K562 (cell line): ENCODE results near the gene MRPL27. TPM values are rescaled to one million over a fixed set of nuclear protein-coding genes. Genes with fewer than 3 reads are reported as not detected.

Experiments used
- BMI1 ChIP-seq: fragments of 150-350 bp; IDR thresholded peaks from 2 replicates; pipeline ENCODE4 v1.6.1; 2014; ENCODE audit warnings: low read length
- CBX8 ChIP-seq: fragments of 200-600 bp; sonication (generic); IDR thresholded peaks from 2 replicates; pipeline ENCODE4 v1.6.1; 2012; ENCODE audit warnings: borderline replicate concordance, mixed run types, low read depth, mild to moderate bottlenecking, moderate library complexity, mixed read lengths, low read length, control low read depth, inconsistent platforms; ENCODE audit not compliant: poor library complexity, severe bottlenecking; ENCODE audit errors: extremely low read depth
- DIDO1 ChIP-seq: fragments of 450-650 bp; IDR thresholded peaks from 2 replicates; pipeline ENCODE4 v1.6.1; 2016; ENCODE audit warnings: low read depth, missing biosample characterization, missing genetic modification characterization
- FOXK2 ChIP-seq, 2 experiments: fragments of 450-650 bp; IDR thresholded peaks in 1 of 2; conservative IDR thresholded peaks in 1 of 2; 2 replicates each; pipeline ENCODE4 v1.6.1; 2016; ENCODE audit warnings: low read depth in 2 of 2, mild to moderate bottlenecking in 1 of 2
- GABPB2 ChIP-seq: fragments of 250-450 bp; sonication (Bioruptor Pico); conservative IDR thresholded peaks from 2 replicates; pipeline ENCODE4 v1.5.1; 2021; ENCODE audit warnings: mild to moderate bottlenecking
- HBP1 ChIP-seq: fragments of 450-650 bp; formaldehyde crosslinking; IDR thresholded peaks from 2 replicates; pipeline ENCODE4 v1.4.0; 2022; ENCODE audit warnings: missing genetic modification characterization
- JUND ChIP-seq, 2 experiments: IDR thresholded peaks; 2 replicates in 1 of 2; 3 replicates in 1 of 2; pipeline ENCODE4 v1.6.1; 2011; ENCODE audit warnings: borderline replicate concordance in 2 of 2, low read depth in 2 of 2, low read length in 2 of 2, improper control_type of control experiment in 1 of 2, missing biosample characterization in 1 of 2, missing genetic modification characterization in 1 of 2, missing genetic modification reagents in 1 of 2
- NELFE ChIP-seq: IDR thresholded peaks from 2 replicates; pipeline ENCODE4 v1.6.1; 2011; ENCODE audit warnings: mild to moderate bottlenecking; ENCODE audit not compliant: insufficient read depth, insufficient read length
- SP2 ChIP-seq: IDR thresholded peaks from 2 replicates; pipeline ENCODE4 v1.6.1; 2011; ENCODE audit warnings: mild to moderate bottlenecking, low read depth, low read length, moderate library complexity; ENCODE audit not compliant: poor library complexity, severe bottlenecking; ENCODE audit errors: extremely low read depth
- TBP ChIP-seq: optimal IDR thresholded peaks from 2 replicates; pipeline ENCODE3; 2011; ENCODE audit warnings: low read depth, low read length, improper control_type of control experiment
- TGIF2 ChIP-seq: sonication (generic); formaldehyde crosslinking; IDR thresholded peaks from 2 replicates; pipeline ENCODE4 v1.8.1; 2022; ENCODE audit warnings: mild to moderate bottlenecking, missing genetic modification reagents, moderate library complexity
- THRAP3 ChIP-seq: fragments of 450-650 bp; IDR thresholded peaks from 2 replicates; pipeline ENCODE4 v1.6.1; 2016; ENCODE audit warnings: mild to moderate bottlenecking, inconsistent platforms, borderline replicate concordance
- TSHZ1 ChIP-seq: fragments of 250-450 bp; sonication (Bioruptor Pico); IDR thresholded peaks from 2 replicates; pipeline ENCODE4 v1.4.0; 2020; ENCODE audit warnings: mild to moderate bottlenecking, moderate library complexity
- ZC3H8 ChIP-seq: fragments of 450-650 bp; IDR thresholded peaks from 2 replicates; pipeline ENCODE4 v1.6.1; 2017
- ZFP91 ChIP-seq: sonication (generic); formaldehyde crosslinking; IDR thresholded peaks from 2 replicates; pipeline ENCODE4 v1.8.0; 2022; ENCODE audit warnings: mild to moderate bottlenecking, missing genetic modification reagents
- ZNF23 ChIP-seq: fragments of 250-450 bp; sonication (Bioruptor Pico); IDR thresholded peaks from 2 replicates; pipeline ENCODE4 v1.4.0; 2020; ENCODE audit warnings: mild to moderate bottlenecking
- ZNF444 ChIP-seq: fragments of 250-450 bp; sonication (Bioruptor Pico); IDR thresholded peaks from 2 replicates; pipeline ENCODE4 v1.4.0; 2020; ENCODE audit warnings: mild to moderate bottlenecking, moderate library complexity
- ZNF511 ChIP-seq: sonication (generic); formaldehyde crosslinking; IDR thresholded peaks from 2 replicates; pipeline ENCODE4 v1.8.0; 2022; ENCODE audit warnings: mild to moderate bottlenecking, missing genetic modification reagents
- ZNF644 ChIP-seq: fragments of 200-800 bp; sonication (Bioruptor generic); IDR thresholded peaks from 2 replicates; pipeline ENCODE4 v1.6.1; 2016; ENCODE audit warnings: low read depth, missing genetic modification characterization, missing compliant biosample characterization
- ZZZ3 ChIP-seq: fragments of 450-650 bp; IDR thresholded peaks from 2 replicates; pipeline ENCODE4 v1.6.1; 2016; ENCODE audit warnings: antibody characterized with exemption, mild to moderate bottlenecking, moderate library complexity
- polyA plus RNA-seq, 8 experiments: library from polyadenylated mRNA; depleted of rRNA in 4 of 8; stranded (reverse) in 5 of 8; unstranded in 3 of 8; fragments of >200 nt; fragmentation: Nextera tagmentation in 2 of 8; fragmentation: Illumina TruSeq in 1 of 8; extraction: Ambion mirVana in 2 of 8; extraction: Trizol in 1 of 8; gene quantifications; 2 replicates each; pipeline versions ENCODE4 v1.2.1 to v1.2.3, GENCODE V29; 2011 to 2014; ENCODE audit warnings: inconsistent platforms in 1 of 8, missing spikeins in 1 of 8
- total RNA-seq, 7 experiments: library from RNA; depleted of rRNA in 6 of 7; stranded (reverse); fragments of >200 nt in 6 of 7; fragmentation: Illumina TruSeq in 2 of 7; extraction: Trizol in 2 of 7; gene quantifications; 2 replicates each; pipeline versions ENCODE4 v1.2.1 to v1.2.3, GENCODE V29; 2011 to 2021; ENCODE audit warnings: low replicate concordance in 1 of 7

The MRPL27 gene
- total and polyA plus RNA-seq, 9 of the 15 experiments (the other 6 are each of a cell fraction or from before 2014, with no cell fraction given) = 96.3 to 401 (median 142) TPM

- TF ChIP-seq ZFP91 (CRISPR knock-in tag) (peak; percentile 74), JUND (IDR thresholded peaks at IDR 0.05; ENCODE audit: borderline replicate concordance, low read depth, low read length) (peak; percentile 94), JUND (tag; IDR thresholded peaks at IDR 0.05; ENCODE audit: borderline replicate concordance, low read depth, low read length) (peak; percentile 71; the same call in 1 of the 3 replicates), TGIF2 (CRISPR knock-in tag) (no peak), ZNF444 (no peak), BMI1 (no peak), NELFE (no peak), TSHZ1 (CRISPR knock-in tag) (no peak), ZNF511 (peak; percentile 89), GABPB2 (CRISPR knock-in tag) (no peak), FOXK2 (conservative IDR thresholded peaks at IDR 0.05 in 1 of 2, IDR thresholded peaks at IDR 0.05 in 1 of 2; ENCODE audit: low read depth in 2 of 2) (peak; percentile 37 to 39; a peak in 1 of 4 replicates), HBP1 (peak; percentile 60), ZC3H8 (no peak), ZNF23 (CRISPR knock-in tag) (no peak), THRAP3 (no peak), SP2 (peak; percentile 99), ZNF644 (tag) (0 out of 2 replicates have a peak, but pooled peaks have one; percentile 59), ZZZ3 (peak; percentile 74), TBP (peak; percentile 74), DIDO1 (peak; percentile 75), CBX8 (no peak)
These were observed 24.3 kb upstream of the MRPL27 start, which contains the start of gene LRRC59 (continued) for GRCh38 chr17:50397111-50397918.
